SK-N-SH treated with all-trans-retinoic acid at 6 μM for 48 hours (cell line): Measurements from ENCODE around the gene PLCD4.

Source experiments
- ATAC-seq: fragments of 200-7000 bp; cut with Tn5 transposase; 3 replicates; pipeline ENCODE4 v1.9.1; 2020; ENCODE audit warnings: mild to moderate bottlenecking, moderate library complexity
- ARNTL ChIP-seq: fragments of 450-650 bp; formaldehyde crosslinking; IDR thresholded peaks from 2 replicates; pipeline ENCODE4 v1.5.0; 2020; ENCODE audit warnings: low read depth, mild to moderate bottlenecking, moderate library complexity, borderline replicate concordance
- BACH2 ChIP-seq: fragments of 250-450 bp; sonication (Bioruptor Pico); IDR thresholded peaks from 2 replicates; pipeline ENCODE4 v1.9.0; 2021; ENCODE audit warnings: mild to moderate bottlenecking, borderline replicate concordance
- CSDC2 ChIP-seq: fragments of 250-450 bp; sonication (Bioruptor Pico); IDR thresholded peaks from 2 replicates; pipeline ENCODE4 v1.5.0; 2020; ENCODE audit warnings: mild to moderate bottlenecking, moderate library complexity
- CSRNP3 ChIP-seq: fragments of 250-450 bp; sonication (Bioruptor Pico); IDR thresholded peaks from 2 replicates; pipeline ENCODE4 v1.5.1; 2021; ENCODE audit warnings: mild to moderate bottlenecking, moderate library complexity
- ESRRG ChIP-seq: fragments of 250-450 bp; sonication (Bioruptor Pico); IDR thresholded peaks from 2 replicates; pipeline ENCODE4 v1.6.1; 2021; ENCODE audit warnings: mild to moderate bottlenecking
- GLIS3 ChIP-seq: fragments of 250-450 bp; sonication (Bioruptor Pico); IDR thresholded peaks from 2 replicates; pipeline ENCODE4 v1.5.0; 2020; ENCODE audit warnings: mild to moderate bottlenecking, moderate library complexity
- ISL1 ChIP-seq: fragments of 250-450 bp; sonication (Bioruptor Pico); IDR thresholded peaks from 2 replicates; pipeline ENCODE4 v2.1.2; 2022; ENCODE audit warnings: mild to moderate bottlenecking, moderate library complexity
- OSR1 ChIP-seq: fragments of 250-450 bp; sonication (Bioruptor Pico); IDR thresholded peaks from 2 replicates; pipeline ENCODE4 v1.8.0; 2022; ENCODE audit warnings: moderate library complexity, mild to moderate bottlenecking, inconsistent platforms
- PATZ1 ChIP-seq: fragments of 250-450 bp; sonication (Bioruptor Pico); IDR thresholded peaks from 2 replicates; pipeline ENCODE4 v1.8.0; 2020; ENCODE audit warnings: mild to moderate bottlenecking, moderate library complexity, borderline replicate concordance
- POU6F1 ChIP-seq: fragments of 250-450 bp; sonication (Bioruptor Pico); IDR thresholded peaks from 2 replicates; pipeline ENCODE4 v1.8.0; 2021; ENCODE audit warnings: low read depth, mild to moderate bottlenecking, moderate library complexity, borderline replicate concordance
- PPARA ChIP-seq: fragments of 250-450 bp; sonication (Bioruptor Pico); IDR thresholded peaks from 2 replicates; pipeline ENCODE4 v1.5.0; 2020; ENCODE audit warnings: mild to moderate bottlenecking, borderline replicate concordance
- RARB ChIP-seq: fragments of 250-450 bp; sonication (Bioruptor Pico); IDR thresholded peaks from 2 replicates; pipeline ENCODE4 v1.8.0; 2021; ENCODE audit warnings: mild to moderate bottlenecking, moderate library complexity
- SNAI2 ChIP-seq: fragments of 250-450 bp; sonication (Bioruptor Pico); IDR thresholded peaks from 2 replicates; pipeline ENCODE4 v1.5.0; 2020; ENCODE audit warnings: mild to moderate bottlenecking, moderate library complexity
- TCF4 ChIP-seq: fragments of 250-450 bp; sonication (Bioruptor Pico); IDR thresholded peaks from 2 replicates; pipeline ENCODE4 v1.8.0; 2021; ENCODE audit warnings: mild to moderate bottlenecking, moderate library complexity, borderline replicate concordance
- TOX ChIP-seq: fragments of 250-450 bp; sonication (Bioruptor Pico); IDR thresholded peaks from 2 replicates; pipeline ENCODE4 v1.8.0; 2021; ENCODE audit warnings: mild to moderate bottlenecking, moderate library complexity, borderline replicate concordance
- ZC3H10 ChIP-seq: fragments of 250-450 bp; sonication (Bioruptor Pico); IDR thresholded peaks from 2 replicates; pipeline ENCODE4 v1.5.1; 2021; ENCODE audit warnings: mild to moderate bottlenecking, moderate library complexity
- ZFP3 ChIP-seq: fragments of 250-450 bp; sonication (Bioruptor Pico); IDR thresholded peaks from 2 replicates; pipeline ENCODE4 v1.5.0; 2020; ENCODE audit warnings: mild to moderate bottlenecking, moderate library complexity
- ZFP30 ChIP-seq: fragments of 450-650 bp; formaldehyde crosslinking; IDR thresholded peaks from 2 replicates; pipeline ENCODE4 v1.5.0; 2022; ENCODE audit warnings: mild to moderate bottlenecking, moderate library complexity
- ZNF565 ChIP-seq: fragments of 450-650 bp; formaldehyde crosslinking; conservative IDR thresholded peaks from 2 replicates; pipeline ENCODE4 v1.5.0; 2020; ENCODE audit warnings: low read depth, mild to moderate bottlenecking, moderate library complexity
- ZNF70 ChIP-seq: fragments of 450-650 bp; formaldehyde crosslinking; IDR thresholded peaks from 2 replicates; pipeline ENCODE4 v1.5.0; 2020; ENCODE audit warnings: mild to moderate bottlenecking, moderate library complexity
- TF ChIP-seq, protein P1 (sequence below): fragments of 250-450 bp; sonication (Bioruptor Pico); IDR thresholded peaks from 2 replicates; pipeline ENCODE4 v1.5.1; 2020; ENCODE audit warnings: low read depth, mild to moderate bottlenecking, moderate library complexity
- TF ChIP-seq, protein P2 (sequence below): fragments of 250-450 bp; sonication (Bioruptor Pico); IDR thresholded peaks from 2 replicates; pipeline ENCODE4 v1.5.0; 2020; ENCODE audit warnings: mild to moderate bottlenecking, moderate library complexity

Gene PLCD4

DNA sequence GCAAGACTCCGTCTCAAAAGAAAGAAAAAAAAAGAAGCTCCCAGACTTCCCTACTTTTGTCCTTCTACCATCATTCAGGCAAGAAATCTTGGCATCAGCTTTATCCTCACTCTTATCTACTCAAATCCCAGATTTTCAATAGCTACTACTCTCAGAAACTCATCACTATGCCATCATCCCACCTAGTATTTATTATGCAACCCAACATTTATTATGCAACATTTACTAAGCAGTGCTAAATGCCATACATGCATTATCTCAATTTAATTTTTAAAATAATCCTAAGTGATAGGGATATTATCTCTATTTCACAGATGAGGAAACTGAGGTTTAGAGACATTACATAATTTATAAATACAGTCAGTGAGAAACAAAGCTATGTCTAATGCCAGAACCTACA is 43.6 kb upstream of the PLCD4 start:
- no peak for ATAC-seq
- TF ChIP-seq CSRNP3 (CRISPR knock-in tag), result no peak
- TF ChIP-seq RARB, result no peak
- no peak for TF ChIP-seq ISL1
- no peak for TF ChIP-seq ZNF70 (CRISPR knock-in tag)
- no peak for TF ChIP-seq OSR1
- TF ChIP-seq ESRRG, result no peak
- no peak for TF ChIP-seq CSDC2 (CRISPR knock-in tag)
- TF ChIP-seq GLIS3 (CRISPR knock-in tag), result no peak
- TF ChIP-seq TCF4 (CRISPR knock-in tag), result no peak
- TF ChIP-seq ARNTL (CRISPR knock-in tag), result no peak
- TF ChIP-seq, protein P1, sequence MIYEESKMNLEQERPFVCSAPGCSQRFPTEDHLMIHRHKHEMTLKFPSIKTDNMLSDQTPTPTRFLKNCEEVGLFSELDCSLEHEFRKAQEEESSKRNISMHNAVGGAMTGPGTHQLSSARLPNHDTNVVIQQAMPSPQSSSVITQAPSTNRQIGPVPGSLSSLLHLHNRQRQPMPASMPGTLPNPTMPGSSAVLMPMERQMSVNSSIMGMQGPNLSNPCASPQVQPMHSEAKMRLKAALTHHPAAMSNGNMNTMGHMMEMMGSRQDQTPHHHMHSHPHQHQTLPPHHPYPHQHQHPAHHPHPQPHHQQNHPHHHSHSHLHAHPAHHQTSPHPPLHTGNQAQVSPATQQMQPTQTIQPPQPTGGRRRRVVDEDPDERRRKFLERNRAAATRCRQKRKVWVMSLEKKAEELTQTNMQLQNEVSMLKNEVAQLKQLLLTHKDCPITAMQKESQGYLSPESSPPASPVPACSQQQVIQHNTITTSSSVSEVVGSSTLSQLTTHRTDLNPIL (CRISPR knock-in tag), result no peak
- TF ChIP-seq ZC3H10, result no peak
- no peak for TF ChIP-seq ZNF565
- TF ChIP-seq, protein P2, sequence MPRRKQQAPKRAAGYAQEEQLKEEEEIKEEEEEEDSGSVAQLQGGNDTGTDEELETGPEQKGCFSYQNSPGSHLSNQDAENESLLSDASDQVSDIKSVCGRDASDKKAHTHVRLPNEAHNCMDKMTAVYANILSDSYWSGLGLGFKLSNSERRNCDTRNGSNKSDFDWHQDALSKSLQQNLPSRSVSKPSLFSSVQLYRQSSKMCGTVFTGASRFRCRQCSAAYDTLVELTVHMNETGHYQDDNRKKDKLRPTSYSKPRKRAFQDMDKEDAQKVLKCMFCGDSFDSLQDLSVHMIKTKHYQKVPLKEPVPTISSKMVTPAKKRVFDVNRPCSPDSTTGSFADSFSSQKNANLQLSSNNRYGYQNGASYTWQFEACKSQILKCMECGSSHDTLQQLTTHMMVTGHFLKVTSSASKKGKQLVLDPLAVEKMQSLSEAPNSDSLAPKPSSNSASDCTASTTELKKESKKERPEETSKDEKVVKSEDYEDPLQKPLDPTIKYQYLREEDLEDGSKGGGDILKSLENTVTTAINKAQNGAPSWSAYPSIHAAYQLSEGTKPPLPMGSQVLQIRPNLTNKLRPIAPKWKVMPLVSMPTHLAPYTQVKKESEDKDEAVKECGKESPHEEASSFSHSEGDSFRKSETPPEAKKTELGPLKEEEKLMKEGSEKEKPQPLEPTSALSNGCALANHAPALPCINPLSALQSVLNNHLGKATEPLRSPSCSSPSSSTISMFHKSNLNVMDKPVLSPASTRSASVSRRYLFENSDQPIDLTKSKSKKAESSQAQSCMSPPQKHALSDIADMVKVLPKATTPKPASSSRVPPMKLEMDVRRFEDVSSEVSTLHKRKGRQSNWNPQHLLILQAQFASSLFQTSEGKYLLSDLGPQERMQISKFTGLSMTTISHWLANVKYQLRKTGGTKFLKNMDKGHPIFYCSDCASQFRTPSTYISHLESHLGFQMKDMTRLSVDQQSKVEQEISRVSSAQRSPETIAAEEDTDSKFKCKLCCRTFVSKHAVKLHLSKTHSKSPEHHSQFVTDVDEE, result no peak
- no peak for TF ChIP-seq PPARA (CRISPR knock-in tag)
- no peak for TF ChIP-seq ZFP30

DNA sequence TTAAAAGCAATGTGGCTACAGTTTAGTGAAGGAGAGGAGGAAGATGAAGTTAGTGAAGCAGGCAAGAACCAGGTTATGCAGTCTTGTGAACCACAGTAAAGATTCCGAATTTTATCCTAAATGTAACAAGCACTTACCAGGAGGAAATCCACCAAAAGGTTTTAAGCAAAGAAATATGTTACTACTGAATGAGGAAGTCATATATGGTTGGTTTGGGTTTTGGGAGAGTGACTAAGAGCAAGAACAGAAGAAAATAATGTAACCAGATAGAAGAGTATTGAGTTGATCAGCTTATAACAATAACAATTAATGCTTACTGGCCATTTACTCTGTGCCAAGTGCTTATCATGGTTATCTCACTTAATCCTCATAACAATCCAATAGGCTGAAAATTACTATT is 41.4 kb upstream of the PLCD4 start:
- TF ChIP-seq PPARA (CRISPR knock-in tag) (no peak), ZFP3 (CRISPR knock-in tag) (no peak), ISL1 (no peak), PATZ1 (CRISPR knock-in tag) (no peak), SNAI2 (CRISPR knock-in tag) (no peak), POU6F1 (CRISPR knock-in tag) (no peak), GLIS3 (CRISPR knock-in tag) (no peak), CSDC2 (CRISPR knock-in tag) (no peak), ARNTL (CRISPR knock-in tag) (no peak), BACH2 (no peak), TOX (no peak), OSR1 (no peak), ESRRG (no peak), ZC3H10 (no peak), ZFP30 (no peak), CSRNP3 (CRISPR knock-in tag) (no peak), ZNF70 (CRISPR knock-in tag) (no peak), RARB (no peak)
- TF ChIP-seq, protein P1 (CRISPR knock-in tag), result no peak
- TF ChIP-seq, protein P2, result no peak
- TF ChIP-seq, all 23 proteins: peak for 0
- no peak for ATAC-seq
